GM18508 (cell line): ENCODE data around the gene LRRC8D.

Experiments used
- ATAC-seq: cut with Tn5 transposase; IDR thresholded peaks from one replicate; pipeline ENCODE4 v1.9.1; 2021; ENCODE audit warnings: moderate number of reproducible peaks; ENCODE audit not compliant: insufficient read depth, unreplicated experiment

The LRRC8D gene

DNA sequence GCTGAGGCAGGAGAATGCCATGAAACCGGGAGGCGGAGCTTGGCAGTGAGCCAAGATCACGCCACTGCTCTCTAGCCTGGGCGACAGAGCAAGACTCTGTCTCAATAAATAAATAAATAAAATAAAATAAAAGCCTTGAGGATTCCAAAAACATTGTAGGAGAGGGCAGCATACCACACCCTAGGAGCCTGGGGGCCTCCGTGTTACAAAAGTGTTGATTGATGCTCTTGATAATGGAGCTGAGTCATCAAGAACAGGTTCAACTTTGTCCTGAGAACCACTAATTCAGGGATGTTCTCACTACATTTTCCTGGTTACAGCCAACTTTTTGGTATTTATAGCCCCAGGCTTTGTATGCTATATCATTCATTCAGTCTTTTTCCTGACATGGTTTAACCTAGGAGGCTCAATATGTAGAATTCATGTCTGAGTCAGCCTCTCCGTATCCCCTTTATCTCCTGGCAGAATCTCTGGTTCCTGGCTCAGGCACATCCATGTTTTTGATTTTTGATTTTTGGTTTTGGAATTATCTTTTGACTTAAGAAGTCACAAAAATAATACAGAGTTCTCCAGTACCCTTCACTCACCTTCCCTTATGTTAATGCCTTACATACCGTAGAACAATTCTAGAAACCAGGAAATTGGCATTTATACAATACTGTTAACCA lies 69.4 kb downstream of the LRRC8D start:
- no peak for ATAC-seq

DNA sequence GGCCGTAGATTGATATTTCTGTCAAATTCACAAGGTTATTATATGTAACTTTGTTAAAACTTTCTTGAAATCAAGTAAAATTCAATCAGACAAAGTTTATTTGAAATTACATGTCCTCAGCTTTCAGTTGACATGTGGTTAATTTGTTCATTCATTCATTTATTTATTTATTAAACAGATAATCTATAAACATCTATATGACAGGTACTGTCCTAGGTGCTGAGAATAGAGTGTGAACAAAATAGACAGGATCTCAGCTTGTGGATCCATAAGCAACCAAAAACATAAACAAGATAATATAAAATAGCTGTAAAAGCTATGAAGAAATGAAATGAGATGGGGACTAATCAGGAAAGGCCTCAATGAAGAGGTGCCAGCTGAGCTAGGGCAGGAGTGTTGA lies 72.0 kb downstream of the LRRC8D start:
- no peak for ATAC-seq

DNA sequence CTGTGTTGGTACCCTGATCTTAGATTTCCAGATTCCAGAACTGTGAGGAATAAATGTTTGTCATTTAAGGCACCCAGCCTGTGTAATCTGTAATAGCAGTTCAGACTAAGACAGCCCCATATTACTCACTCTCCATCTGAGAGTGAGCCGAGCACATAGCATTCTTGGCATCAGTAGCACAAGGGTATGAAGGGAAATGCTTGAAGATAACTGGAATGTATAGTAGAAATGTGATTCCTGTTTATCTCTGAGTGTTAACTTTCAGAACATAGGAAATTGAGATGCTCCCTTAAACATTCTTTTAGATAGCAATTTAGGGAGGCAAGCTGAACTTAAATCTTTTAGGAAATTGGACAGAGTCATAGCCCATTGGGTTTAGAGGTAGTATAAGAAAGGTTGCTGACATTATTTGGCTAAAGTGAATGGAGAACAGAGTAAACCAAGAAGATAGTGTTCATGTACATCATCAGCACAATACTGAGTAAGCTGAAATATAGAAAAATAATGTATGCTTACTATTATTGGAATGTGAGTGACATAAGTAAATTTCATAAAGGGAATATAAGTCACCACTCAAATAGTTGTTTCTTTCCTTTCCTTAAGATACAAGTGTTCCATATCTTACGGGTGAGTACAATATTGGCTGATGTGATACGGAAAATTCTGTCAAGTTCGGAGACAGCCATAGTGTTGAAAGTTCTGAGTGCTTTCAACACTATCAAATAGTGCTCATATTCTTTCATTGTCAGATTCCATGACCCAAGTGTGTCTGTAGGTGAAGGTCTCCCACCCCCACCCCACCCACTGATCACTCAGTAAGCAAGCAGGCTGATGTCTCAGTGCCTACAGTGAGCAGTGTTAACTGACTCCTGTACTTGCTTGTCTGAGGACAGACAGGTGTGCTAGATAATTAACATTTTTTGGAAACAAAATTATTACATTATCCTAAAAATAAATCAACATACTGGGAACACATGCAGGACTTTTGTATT lies 73.7 kb downstream of the LRRC8D start:
- no peak for ATAC-seq

DNA sequence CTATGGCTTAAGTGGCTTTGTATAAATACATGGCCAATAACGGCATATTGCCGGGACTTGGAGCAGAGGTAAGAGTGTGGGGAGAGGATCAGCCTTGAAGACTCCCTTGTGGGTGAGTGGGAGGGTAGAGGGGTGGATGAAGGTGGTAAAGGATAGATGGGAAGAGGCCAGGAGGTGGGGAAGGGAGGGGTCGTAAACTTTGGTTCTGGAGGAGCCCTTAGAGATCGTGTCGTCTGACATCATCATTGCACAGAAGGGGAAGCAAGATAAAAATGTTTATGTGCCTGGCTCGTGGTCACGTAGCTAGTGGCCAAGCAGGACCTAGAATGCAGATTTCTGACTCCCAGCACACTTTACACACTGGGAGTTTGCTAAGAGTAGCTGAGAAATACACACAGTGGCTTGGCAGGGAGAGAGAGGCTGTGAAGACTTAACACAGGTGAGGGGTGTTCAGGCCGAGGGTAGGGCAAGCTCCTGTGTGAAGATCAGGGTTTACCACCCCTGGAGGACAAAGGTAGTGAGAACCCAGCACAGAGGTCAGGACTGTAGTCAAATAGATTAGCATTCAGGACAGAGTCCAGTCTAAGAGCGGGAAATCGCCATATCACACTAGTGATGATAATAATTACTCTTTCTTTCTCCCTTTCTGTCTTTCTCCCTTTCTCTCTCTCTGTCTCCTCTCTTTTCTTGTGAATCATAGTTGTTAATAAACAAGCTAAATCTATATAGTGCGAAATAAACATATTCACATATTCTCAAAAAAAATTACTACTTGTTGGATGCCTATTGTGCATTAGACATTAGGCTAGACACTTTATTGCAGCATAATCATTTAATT lies 75.5 kb downstream of the LRRC8D start:
- no peak for ATAC-seq

DNA sequence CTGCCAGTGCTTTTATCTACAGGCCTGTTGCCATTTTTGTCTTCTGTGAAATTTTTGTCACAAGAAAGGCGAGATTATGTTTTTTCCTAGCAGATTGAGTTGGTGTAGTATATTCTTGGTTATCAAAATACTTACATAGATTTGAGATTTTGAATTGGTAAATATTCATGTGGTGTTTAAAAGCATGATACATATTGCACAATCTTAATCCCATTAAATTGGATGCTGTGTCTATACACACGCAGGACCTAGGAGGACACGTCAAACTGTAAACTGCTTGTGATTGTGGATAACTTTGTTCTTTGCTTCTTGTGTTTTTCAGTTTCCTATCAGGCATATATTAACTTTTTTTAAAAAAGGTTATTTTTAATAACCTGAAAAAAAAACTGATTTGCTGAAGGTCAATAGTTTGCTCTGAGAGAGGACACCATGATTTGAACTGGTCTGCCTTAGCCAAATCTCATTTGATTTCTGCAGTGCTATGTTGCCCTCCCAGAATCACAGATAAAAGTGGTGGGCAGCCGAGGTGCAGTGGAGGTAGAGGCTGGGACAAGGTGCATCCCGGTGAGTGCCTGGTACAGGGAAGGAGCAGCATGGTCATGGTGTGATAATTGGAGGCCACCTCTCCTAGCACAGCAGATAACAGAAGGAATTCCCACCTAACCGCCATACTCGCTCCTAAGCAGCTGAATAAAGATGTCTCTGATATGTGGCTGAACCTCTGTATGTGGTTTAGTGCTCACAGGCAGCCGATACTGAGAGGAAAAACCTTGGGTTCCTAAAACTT lies 76.7 kb downstream of the LRRC8D start:
- no peak for ATAC-seq

DNA sequence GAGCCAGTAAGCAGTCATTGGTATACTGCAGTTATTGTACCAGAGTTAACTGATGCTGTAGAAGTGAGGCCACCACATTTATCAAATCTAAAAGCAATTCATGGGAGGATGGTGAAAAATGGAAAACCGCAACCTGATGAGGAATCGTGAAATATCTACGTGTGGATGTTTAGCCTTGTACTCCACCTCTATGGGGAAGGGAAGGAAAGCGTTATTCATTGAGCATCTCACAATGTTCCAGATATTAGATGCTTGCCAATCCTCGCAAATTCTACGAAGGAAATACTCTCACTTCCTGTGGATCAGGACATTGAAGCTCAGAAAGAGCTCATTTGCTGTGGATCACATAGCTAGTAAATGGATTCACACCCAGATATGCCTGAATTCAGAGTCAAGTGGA lies 77.3 kb downstream of the LRRC8D start:
- ATAC-seq, result no peak

DNA sequence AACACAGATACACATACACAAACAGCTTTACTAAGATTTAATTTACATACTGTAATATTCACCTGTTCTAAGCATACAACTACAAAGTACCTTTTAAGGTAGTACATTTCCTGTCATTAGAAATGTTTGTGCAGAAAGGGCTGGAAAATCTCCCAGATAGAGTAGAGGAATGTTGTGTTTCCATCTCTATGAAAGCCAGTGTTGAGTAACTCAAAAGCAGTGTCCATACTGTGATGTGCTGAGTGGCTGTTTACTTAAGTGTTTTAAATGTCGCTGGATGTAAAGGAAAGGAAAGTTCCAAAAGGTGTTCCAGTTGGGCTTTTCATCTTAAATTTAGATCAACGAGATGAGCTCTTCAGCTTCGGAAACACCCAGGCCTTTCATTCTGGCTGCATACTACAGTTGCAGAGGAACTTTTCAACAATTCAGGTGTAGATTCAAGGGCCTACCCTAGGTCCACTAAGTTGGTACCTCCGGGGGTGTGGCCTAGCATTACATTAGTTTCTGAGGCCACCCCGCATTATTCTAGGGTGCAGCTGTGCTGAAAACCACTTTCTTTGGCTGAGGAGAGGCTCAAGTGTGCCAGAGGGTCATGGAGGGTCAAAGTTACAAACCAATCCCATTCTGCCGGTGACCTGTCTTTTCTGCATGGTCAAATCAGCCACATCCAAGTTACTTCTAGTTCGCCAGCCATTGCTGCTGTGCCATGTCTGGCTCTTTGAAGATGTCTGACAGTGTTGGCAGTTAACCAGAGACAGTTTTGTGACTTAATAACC lies 78.1 kb downstream of the LRRC8D start:
- no peak for ATAC-seq

DNA sequence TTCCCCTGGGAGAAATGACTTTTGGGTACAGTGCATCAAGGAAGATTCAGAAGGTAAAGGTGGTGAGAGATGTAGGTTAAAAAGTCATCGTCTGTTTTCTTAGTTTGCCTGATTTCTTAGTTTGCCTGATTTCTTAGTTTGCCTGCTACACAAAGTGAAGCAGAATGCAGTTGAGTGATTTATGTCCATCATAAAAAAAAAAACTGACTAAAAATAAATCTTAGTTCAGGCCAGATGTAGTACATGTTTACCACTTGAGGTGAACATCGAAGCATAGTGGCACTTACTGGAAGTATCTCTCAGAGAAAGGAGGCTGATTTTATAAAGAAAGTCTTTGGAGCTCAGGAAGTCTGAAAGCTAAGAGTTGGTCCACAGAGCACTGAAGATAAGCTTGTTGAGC lies 79.5 kb downstream of the LRRC8D start:
- no peak for ATAC-seq

DNA sequence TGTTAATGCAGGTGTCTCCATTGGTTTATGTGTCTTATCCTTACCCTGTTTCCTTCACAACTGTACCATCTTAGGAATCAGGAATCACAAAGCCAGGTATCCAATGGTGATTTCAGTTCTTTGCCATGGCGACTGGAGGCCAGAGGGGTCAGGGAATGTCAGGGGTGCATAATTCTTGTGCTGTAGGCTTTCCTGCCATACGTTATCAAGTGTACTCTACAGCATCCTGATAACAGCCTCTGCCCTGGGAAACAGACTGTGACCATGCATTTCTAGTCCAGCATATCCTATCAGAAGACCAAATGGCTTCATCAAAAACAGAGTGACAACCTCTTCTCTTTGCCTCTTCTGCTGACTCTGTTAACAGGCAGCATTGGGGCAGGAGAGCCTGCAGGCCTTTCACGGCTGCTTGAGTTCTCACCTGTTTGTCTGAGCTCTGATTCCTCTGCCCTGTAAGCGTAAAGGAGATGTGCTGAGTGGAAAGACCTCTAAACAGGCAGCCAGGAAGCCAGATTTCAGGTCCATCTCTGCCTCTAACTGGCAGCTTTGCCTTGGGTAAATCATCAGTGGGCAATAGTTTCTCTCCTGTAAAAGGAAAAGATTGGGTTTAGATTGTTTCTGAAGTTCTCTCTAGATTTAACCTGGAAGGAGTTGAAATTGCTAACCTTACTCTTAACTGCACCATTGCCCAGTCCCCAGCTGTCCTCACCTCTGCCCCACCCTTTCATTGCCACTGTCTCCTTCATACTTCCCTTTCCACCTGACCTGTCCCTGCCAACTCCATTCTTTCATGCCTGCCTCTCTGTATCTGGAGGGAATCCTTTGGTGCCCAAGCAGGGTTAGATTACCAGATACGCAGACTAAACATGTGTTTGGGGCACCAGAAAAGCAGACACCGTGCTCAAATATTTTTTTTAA lies 80.2 kb downstream of the LRRC8D start:
- ATAC-seq, result no peak

DNA sequence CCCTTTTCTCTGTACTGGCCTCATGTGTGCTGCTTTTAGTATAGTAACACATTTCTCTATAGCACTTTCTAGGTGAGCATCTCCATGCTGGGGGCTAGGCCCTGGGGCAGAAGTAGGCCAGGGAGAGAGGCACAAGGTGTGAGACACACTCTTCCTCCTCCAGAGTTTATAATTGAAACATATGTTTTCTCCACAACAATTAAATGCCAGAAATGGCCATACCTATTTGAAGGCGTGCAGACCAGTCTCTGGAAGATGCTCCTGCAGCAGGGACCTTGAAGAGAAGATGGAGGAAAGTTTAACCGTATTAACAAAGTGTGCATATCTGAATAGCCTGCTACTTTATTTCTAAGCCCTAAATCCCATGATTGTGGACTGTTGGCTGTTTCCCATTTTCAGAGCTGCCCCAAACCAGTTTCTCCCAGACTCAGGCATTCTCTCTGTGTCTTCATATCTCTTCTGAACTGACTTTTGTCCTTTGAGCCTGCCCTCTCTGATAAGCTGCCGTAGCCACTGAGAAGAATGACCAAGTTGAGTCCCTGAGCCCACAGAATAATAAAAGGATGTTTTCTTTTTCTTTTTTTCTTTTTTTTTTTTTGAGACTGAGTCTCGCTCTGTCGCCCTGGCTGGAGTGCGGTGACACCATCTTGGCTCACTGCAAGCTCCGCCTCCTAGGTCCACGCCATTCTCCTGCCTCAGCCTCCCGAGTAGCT lies 81.3 kb downstream of the LRRC8D start:
- no peak for ATAC-seq

DNA sequence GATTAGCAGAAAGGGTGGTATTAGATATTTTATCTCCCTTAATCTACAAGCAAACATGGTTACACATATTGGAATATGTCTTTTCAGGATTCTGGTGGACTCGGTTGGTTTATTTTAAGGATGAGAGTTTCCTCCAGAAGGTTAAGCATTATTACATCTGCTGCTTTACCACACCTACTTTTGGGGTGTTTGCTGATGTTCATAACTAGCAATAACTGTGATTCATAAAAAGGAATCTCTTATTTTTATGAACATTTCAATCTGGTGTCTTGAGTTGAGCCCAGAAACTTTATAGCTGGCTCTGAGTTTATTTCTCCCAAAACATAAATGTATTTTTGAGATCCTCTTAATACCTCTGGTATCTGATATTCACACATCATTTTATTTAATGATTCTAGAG lies 82.7 kb downstream of the LRRC8D start:
- ATAC-seq, result no peak

DNA sequence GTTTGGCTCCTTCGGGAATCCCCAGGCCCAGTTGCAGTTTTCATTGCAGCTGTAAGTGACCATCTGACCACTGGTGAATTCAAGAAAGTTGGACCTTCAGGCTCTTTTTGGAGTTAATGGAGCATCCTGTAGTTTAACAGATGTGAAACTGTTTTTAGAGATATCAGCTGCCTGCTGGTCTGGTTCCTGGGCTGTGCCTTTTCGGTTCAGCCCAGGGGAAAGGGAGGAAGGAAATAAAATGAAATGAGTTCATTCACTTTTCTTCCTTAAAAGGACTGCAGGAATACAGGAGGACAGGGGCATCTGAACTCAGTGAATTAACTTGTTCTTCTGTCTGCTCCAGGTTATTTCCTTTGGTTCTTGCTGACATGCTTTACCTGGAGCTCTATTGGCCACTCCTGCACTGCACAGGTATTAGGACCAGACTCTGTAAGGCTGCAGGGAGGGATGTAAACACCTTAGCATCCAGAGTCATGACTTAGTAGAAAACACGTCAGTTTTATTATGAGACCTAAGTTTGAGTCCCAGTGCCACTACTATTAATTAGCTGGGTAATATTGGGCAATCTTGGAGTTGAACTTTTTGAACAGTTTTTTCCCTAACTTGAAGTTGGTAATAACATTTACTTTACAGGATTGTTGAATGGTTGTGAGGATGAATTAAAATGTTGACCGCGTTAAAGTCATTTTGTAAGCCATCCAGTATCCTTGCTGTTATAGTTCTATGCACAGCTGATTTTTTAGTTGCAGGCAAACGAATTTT lies 83.6 kb downstream of the LRRC8D start:
- ATAC-seq, result no peak

DNA sequence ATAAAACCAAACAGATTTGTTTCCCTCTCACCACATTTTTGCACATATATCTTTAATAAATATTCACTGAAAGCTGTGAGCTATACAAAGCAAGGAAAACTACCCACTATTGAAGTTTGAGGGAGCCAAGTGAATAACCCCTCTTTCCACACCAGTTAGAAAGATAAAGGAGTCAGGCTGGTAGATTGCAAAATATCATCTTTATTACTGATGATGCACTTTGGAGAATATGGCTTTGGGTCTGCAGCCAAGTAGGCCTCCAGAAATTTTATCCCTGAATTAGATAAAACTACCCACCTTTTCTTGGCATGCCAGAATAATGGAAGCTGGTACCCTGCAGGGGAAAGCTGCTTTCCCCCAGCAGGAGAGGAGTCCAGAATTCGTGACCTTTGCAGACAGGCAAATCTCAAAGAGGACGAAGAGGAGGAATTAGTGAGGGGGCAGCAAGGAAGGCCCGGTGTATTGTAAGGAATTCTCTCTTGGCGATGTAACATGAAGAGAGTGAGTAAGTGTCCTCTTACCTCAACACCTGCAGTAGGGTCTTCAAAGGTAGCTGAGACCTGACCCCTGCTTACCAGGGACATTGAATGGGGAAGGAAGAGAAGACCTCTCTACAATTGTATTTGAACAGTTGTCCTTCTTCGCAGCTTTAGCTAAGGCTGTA lies 84.7 kb downstream of the LRRC8D start:
- ATAC-seq, result no peak

DNA sequence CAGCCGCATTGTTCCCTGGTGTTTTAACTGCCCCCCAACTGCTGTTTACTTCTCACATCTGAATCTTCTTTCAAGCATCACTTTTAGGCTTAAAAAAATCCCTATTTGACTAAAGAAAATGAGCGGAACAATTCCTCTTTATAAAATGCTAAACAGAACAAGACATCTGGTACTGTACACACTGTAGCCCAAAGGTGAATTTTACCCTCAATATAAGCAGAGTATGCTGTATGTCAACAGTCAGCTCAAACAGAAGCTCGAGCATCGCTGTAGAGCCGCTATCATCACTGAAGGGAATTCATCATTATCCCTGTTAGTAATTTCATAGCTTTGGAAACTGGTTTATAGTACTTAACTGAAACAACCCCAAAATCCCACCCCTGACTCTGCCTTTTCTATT lies 85.3 kb downstream of the LRRC8D start:
- no peak for ATAC-seq

DNA sequence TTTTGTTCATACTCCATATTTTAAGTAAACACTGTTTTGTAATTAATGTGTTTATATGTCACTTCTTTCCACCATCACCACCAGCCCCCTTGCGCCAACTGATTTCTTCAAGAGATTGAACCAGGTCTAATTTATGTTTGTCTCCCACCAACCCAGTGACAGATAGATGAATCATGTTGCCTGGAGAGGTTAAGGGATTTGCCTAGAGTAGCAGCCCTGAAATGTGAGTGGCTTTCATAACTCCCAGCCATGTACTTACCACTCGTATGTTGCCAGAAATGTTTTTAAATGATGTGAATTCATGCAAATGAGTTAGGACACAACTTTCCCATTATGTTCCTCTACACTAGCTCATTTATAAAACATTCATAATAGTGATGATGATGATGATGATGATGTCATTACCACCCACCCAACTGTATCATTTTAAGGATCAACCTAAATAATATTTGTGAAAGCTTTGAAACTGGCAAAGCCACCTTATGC lies 86.9 kb downstream of the LRRC8D start:
- no peak for ATAC-seq

DNA sequence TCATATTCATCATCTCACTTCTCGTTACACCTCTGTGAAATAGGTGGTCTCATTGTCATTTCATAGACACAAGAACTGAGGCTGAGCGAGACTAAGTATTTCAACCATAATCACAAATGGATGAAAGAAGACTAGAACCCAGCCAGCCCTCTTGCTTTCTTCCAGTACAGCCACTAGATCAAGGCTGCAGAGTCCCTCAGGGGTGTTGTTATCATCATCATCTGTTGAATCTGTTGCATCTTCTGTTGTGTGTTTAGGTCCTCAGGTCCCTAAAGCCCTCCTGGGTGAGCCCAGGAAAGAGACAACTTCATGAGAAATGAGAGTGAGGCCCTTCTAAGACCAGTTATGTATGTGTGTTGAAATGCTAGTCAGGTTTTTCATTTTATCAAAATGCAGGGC lies 87.4 kb downstream of the LRRC8D start:
- no peak for ATAC-seq
